Mucosa of rectum (tissue), 2 donors: ENCODE data around the gene SOX5.

Source experiments
- H3K27ac ChIP-seq, 2 donors: one replicate each; pipeline ENCODE4 v1.7.0; 2013; ENCODE audit warnings: inconsistent platforms in 2 of 2, low read depth in 2 of 2, low read length in 2 of 2
- H3K27me3 ChIP-seq, 2 donors: one replicate each; pipeline ENCODE4 v1.7.0; 2013; ENCODE audit warnings: low read length in 2 of 2; ENCODE audit not compliant: control insufficient read depth in 2 of 2, insufficient read depth in 2 of 2
- H3K36me3 ChIP-seq, 2 donors: one replicate each; pipeline ENCODE4 v1.7.0; 2013; ENCODE audit warnings: low read length in 2 of 2; ENCODE audit not compliant: control insufficient read depth in 2 of 2, insufficient read depth in 2 of 2
- H3K4me1 ChIP-seq, 2 donors: one replicate each; pipeline ENCODE4 v1.7.0; 2013; ENCODE audit warnings: low read length in 2 of 2, mild to moderate bottlenecking in 1 of 2; ENCODE audit not compliant: control insufficient read depth in 2 of 2, insufficient read depth in 2 of 2
- H3K4me3 ChIP-seq, 2 donors: one replicate each; pipeline ENCODE4 v1.7.0; 2013; ENCODE audit warnings: low read length in 2 of 2
- H3K9ac ChIP-seq, 2 donors: one replicate each; pipeline ENCODE4 v1.7.0; 2013; ENCODE audit warnings: low read length in 2 of 2, low read depth in 1 of 2, mild to moderate bottlenecking in 1 of 2
- H3K9me3 ChIP-seq, 2 donors: one replicate each; pipeline ENCODE4 v1.7.0; 2013; ENCODE audit warnings: low read length in 2 of 2; ENCODE audit not compliant: control insufficient read depth in 2 of 2
- donor health status: healthy.
- donor health status: Normal muscosa, but diverticular disease.

The SOX5 gene

GRCh38 chr12:23947395-23947794 lies 2.1 kb downstream of the SOX5 start:
- no peaks in the 10 kb centered on the region for H3K4me1 ChIP-seq
- no peaks in the 10 kb centered on the region for H3K36me3 ChIP-seq
- no peak overlapping the region for H3K27ac ChIP-seq
- H3K27me3 ChIP-seq: peaks cover 0 to 8% of the 10 kb centered on the region in 2 donors
- no peaks in the 10 kb centered on the region for H3K9me3 ChIP-seq
- H3K4me3 ChIP-seq: no peak overlapping the region
- no peak overlapping the region for H3K9ac ChIP-seq

- peaks cover 0 to 3% of the 10 kb centered on the region in 2 donors for H3K27me3 ChIP-seq
- H3K9ac ChIP-seq: no peak overlapping the region
- no peak overlapping the region for H3K4me3 ChIP-seq
- no peaks in the 10 kb centered on the region for H3K9me3 ChIP-seq
- no peaks in the 10 kb centered on the region for H3K4me1 ChIP-seq
- H3K36me3 ChIP-seq: no peaks in the 10 kb centered on the region
- no peak overlapping the region for H3K27ac ChIP-seq
Observed at GRCh38 chr12:23945249-23945648, 4.2 kb downstream of the SOX5 start.

- Histone ChIP-seq H3K36me3 (no peaks in the 10 kb centered on the region), H3K4me3 (no peak overlapping the region), H3K9ac (no peak overlapping the region), H3K9me3 (no peaks in the 10 kb centered on the region), H3K4me1 (no peaks in the 10 kb centered on the region), H3K27me3 (no peaks in the 10 kb centered on the region), H3K27ac (no peak overlapping the region)
Observed at GRCh38 chr12:23944067-23944466, 5.4 kb downstream of the SOX5 start.

- Histone ChIP-seq H3K4me3 (no peak overlapping the region), H3K9ac (no peak overlapping the region), H3K36me3 (no peaks in the 10 kb centered on the region), H3K27me3 (no peaks in the 10 kb centered on the region), H3K27ac (no peak overlapping the region), H3K9me3 (no peaks in the 10 kb centered on the region), H3K4me1 (no peaks in the 10 kb centered on the region)
Observed at GRCh38 chr12:23942841-23943240, 6.6 kb downstream of the SOX5 start.

- Histone ChIP-seq H3K36me3 (no peaks in the 10 kb centered on the region), H3K9ac (no peak overlapping the region), H3K27me3 (no peaks in the 10 kb centered on the region), H3K4me1 (no peaks in the 10 kb centered on the region), H3K27ac (no peak overlapping the region), H3K9me3 (no peaks in the 10 kb centered on the region), H3K4me3 (no peak overlapping the region)
Observed at GRCh38 chr12:23941780-23942179, 7.7 kb downstream of the SOX5 start.

GRCh38 chr12:23938422-23938821 lies 11.0 kb downstream of the SOX5 start:
- H3K36me3 ChIP-seq: no peaks in the 10 kb centered on the region

GRCh38 chr12:23931176-23931575 lies 18.3 kb downstream of the SOX5 start:
- no peaks in the 10 kb centered on the region for H3K4me1 ChIP-seq
- no peak overlapping the region for H3K9ac ChIP-seq
- H3K4me3 ChIP-seq: no peak overlapping the region
- H3K36me3 ChIP-seq: no peaks in the 10 kb centered on the region
- H3K27me3 ChIP-seq: no peaks in the 10 kb centered on the region
- no peaks in the 10 kb centered on the region for H3K9me3 ChIP-seq
- H3K27ac ChIP-seq: no peak overlapping the region

More at GRCh38 chr12:23938422-23938821, 11.0 kb downstream of the SOX5 start:
- Histone ChIP-seq H3K4me1 (no peaks in the 10 kb centered on the region), H3K9me3 (no peaks in the 10 kb centered on the region), H3K27me3 (no peaks in the 10 kb centered on the region), H3K27ac (no peak overlapping the region), H3K9ac (no peak overlapping the region), H3K4me3 (no peak overlapping the region)

GRCh38 chr12:23930599-23930998 lies 18.9 kb downstream of the SOX5 start:
- no peak overlapping the region for H3K27ac ChIP-seq
- H3K4me3 ChIP-seq: no peak overlapping the region
- no peak overlapping the region for H3K9ac ChIP-seq
- H3K36me3 ChIP-seq: no peaks in the 10 kb centered on the region
- no peaks in the 10 kb centered on the region for H3K9me3 ChIP-seq
- no peaks in the 10 kb centered on the region for H3K27me3 ChIP-seq
- no peaks in the 10 kb centered on the region for H3K4me1 ChIP-seq

GRCh38 chr12:23929906-23930305 lies 19.6 kb downstream of the SOX5 start:
- Histone ChIP-seq H3K9me3 (no peaks in the 10 kb centered on the region), H3K27ac (no peak overlapping the region), H3K36me3 (no peaks in the 10 kb centered on the region), H3K4me3 (no peak overlapping the region), H3K4me1 (no peaks in the 10 kb centered on the region), H3K9ac (no peak overlapping the region), H3K27me3 (no peaks in the 10 kb centered on the region)

GRCh38 chr12:23927907-23928306 lies 21.6 kb downstream of the SOX5 start:
- H3K36me3 ChIP-seq: no peaks in the 10 kb centered on the region
- no peak overlapping the region for H3K9ac ChIP-seq
- H3K27me3 ChIP-seq: no peaks in the 10 kb centered on the region
- H3K27ac ChIP-seq: no peak overlapping the region
- H3K4me3 ChIP-seq: no peak overlapping the region
- H3K9me3 ChIP-seq: no peaks in the 10 kb centered on the region
- no peaks in the 10 kb centered on the region for H3K4me1 ChIP-seq
